ENCODE measurements around the gene MCAM.

GRCh38 chr11:119351232-119351631 lies 34.3 kb upstream of the MCAM start:
- TF ChIP-seq CTCF (conservative IDR thresholded peaks at IDR 0.05) (no peak), ZFX (IDR thresholded peaks at IDR 0.05) (no peak)

Data from C4-2B (cell line).